Activated CD4-positive, alpha-beta T cell treated with anti-CD3 and anti-CD28 coated beads, Interleukin-10, Interleukin-2, amounts not matched to agents 100 ng/mL and 50 ng/mL, durations not matched to agents 16 hours and 8 hours (primary cell): ENCODE data around the gene PIK3R5.

Source experiments
- DNase-seq: peaks from one replicate; pipeline ENCODE4 v3.0.0-alpha.2; 2020

The PIK3R5 gene

GRCh38 chr17:8952191-8952590, 13.3 kb downstream of the PIK3R5 start:
- DNase-seq: no peak

DNA sequence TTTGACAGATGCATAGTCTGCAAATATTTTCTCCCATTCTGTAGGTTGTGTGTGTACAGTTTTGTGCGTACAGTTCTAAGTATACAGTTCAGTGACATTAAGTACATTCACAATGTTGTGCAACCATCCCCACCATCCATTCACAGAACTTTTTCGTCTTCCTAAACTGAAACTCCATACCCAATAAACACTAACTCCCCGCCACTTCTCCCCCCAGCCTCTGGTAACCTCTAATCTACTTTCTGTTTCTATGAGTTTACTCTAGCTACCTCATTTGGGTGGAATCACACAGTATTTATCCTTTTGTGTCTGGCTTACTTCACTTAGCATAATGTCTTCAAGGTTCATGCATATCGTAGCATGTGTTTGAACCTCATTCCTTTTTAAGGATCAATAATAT, 14.3 kb downstream of the PIK3R5 start:
- DNase-seq: no peak

- DNase-seq: peak; percentile 81
Measured at GRCh38 chr17:8949061-8949661, 16.3 kb downstream of the PIK3R5 start.

GRCh38 chr17:8948462-8948861, 17.0 kb downstream of the PIK3R5 start:
- DNase-seq: no peak

GRCh38 chr17:8947201-8947600, 18.3 kb downstream of the PIK3R5 start:
- no peak for DNase-seq

DNA sequence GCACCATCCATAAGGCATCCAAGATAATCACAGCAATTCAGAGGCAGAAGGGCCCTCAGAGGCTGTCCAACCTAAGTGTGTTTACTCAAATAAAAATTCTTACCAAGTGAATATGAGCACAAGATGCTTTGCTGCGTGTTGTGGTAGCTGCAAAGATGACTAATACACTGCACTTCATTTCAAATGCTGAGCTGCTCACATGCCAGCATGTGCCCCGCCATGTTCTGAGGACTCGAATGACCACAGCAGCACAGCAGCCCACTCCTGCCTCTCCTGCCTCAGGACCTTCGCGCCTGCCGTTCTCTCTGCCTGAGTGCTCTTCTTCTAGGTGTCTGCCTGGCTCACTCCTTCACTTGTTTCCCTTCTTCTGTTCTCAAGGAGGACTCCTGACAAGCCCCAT, 19.0 kb downstream of the PIK3R5 start:
- no peak for DNase-seq

GRCh38 chr17:8946071-8946470, 19.4 kb downstream of the PIK3R5 start:
- no peak for DNase-seq

DNA sequence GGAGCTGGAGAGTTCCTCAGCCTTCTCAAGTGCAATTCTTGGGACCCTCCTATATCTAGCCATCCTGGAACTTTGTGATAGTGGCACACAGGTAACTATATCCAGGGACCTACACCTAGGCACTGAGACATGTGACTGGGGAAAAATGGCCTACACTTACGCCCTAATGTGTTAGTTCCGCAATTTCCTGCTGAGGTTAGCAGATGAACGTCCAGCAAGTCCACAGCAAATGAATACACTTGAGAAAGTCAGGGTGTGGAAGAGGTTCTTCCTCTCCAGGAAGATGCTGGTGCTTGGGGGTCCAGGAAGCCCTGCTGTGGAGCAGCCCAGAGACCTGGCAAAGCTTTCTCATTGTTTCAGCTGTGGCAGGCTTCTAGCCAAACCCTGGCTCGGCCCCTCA, 20.8 kb downstream of the PIK3R5 start:
- DNase-seq: no peak

GRCh38 chr17:8944083-8944482, 21.4 kb downstream of the PIK3R5 start:
- DNase-seq: no peak

GRCh38 chr17:8941980-8942622, 23.4 kb downstream of the PIK3R5 start:
- no peak for DNase-seq

- DNase-seq: peak; percentile 81
Measured at GRCh38 chr17:8941520-8941919, 24.0 kb downstream of the PIK3R5 start.

GRCh38 chr17:8940866-8941471, 24.5 kb downstream of the PIK3R5 start:
- peak; percentile 43 for DNase-seq

DNA sequence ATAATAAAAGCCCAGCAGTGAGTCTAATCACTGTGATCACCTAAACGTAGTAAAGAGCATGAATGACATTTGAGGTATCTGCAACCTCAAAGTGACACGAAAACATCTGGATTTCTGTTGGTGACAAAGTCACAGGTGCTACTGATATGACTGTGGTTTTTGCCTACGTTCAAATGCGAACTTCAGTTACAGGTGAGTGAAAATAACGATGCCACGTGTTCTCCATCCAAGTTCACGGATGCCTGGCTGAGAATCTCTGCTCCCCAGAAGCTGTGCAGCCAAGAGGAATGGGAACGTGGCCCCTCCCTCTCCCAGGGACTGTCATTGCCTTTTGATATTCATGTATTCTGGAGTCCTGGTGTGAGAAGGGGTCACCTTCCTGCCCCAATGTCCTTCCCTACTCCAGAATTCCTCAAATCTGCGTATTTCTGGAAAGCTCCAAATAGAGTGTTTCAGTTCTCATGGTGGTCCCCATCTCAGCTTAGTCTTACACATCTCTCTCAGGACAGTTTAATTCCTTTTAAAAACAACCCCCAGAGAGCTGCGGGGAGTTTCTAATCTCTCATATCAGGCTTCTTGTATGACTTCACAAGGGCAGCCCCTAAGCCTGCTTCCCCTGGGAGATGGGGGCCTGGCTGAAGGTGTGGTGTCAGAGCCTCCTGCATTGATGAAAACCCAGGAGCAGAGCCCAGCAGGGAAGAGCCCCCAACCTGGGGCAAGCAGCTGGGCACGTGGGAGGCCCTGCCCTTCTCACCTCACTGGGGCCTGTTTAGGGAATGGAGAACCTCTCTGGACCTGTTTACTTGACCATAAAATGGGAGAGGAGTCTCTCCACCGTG, 25.8 kb downstream of the PIK3R5 start:
- DNase-seq: peak; percentile 75

- no peak for DNase-seq
Measured at GRCh38 chr17:8938933-8939332, 26.6 kb downstream of the PIK3R5 start.

DNA sequence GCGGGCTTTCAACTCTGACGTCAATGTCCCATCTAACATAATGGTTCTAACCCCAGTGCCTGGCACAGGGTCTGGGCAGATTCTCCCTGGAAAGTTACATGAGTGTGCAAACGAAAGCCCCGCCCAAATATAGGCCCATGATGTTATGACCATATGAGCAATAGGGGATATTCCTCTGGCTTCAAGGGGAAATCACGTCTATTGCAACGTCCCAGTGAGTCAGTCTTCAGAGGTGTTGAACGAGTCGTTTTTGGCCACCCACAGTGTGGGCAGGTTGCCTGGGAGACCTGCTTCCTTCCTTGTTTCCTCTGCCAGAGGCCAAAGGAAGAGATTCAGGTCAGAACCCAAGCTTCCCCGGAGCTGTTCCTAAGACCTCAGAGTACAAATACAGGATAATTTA, 30.3 kb downstream of the PIK3R5 start:
- peak; percentile 84 for DNase-seq

GRCh38 chr17:8934346-8934745, 31.2 kb downstream of the PIK3R5 start:
- DNase-seq: no peak

GRCh38 chr17:8930649-8931048, 34.9 kb downstream of the PIK3R5 start:
- no peak for DNase-seq

GRCh38 chr17:8928347-8928746, 37.2 kb downstream of the PIK3R5 start:
- DNase-seq: no peak

DNA sequence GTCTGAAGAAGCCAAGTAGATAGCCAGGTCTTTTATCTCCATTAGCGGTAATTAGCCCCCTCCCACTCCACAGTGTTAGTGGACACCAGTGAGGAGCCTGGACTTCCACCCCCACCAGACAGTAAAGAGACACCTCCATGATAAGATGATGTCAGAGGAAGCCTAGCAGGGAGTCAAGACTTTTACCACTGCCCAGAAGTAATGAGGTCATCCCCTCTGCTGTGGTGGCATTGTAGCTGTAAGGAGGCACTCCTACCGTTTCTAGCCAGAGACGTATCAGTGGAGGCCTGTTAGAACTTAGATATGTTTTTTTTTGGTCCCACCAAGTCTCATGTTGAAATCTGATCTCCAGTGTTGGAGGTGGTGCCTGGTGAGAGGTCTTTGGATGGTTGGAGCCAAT, 38.1 kb downstream of the PIK3R5 start:
- no peak for DNase-seq

- DNase-seq: no peak
Measured at GRCh38 chr17:8925808-8926207, 39.7 kb downstream of the PIK3R5 start.

- DNase-seq: no peak
Measured at GRCh38 chr17:8925141-8925540, 40.4 kb downstream of the PIK3R5 start.

DNA sequence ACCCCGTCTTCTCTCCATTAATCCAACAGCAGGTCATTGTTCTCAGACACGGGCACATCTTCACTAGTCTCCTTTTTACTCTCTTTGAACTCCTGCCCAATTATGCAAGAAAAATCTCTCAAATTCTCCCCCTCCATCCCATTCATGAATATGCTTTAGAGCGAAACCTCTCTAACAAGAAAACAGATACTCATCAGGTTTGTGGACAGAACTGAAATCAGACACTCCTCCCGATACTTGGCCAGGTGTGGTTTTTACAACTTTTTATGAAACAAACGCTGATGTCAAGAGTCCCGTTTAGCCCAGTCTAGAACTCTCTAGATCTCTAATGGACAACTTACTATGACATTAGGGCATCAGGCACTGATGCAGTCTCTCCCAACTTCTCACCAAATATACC, 40.9 kb downstream of the PIK3R5 start:
- DNase-seq: no peak

GRCh38 chr17:8923762-8924161, 41.7 kb downstream of the PIK3R5 start:
- no peak for DNase-seq

- no peak for DNase-seq
Measured at GRCh38 chr17:8922928-8923327, 42.6 kb downstream of the PIK3R5 start.
